Measurements from ENCODE around the gene TMEM176B. TPM values are rescaled to one million over a fixed set of nuclear protein-coding genes. Genes with fewer than 3 reads are reported as not detected.
"Not testable (repeated sequence)": the region's sequence is repeated elsewhere in the genome, so short reads cannot be mapped to it uniquely, and the experiment has no call there.

Gene TMEM176B
- total RNA-seq, 1 donor from 2014 or later, result 0.75 TPM

- DNase-seq (ENCODE audit: low read depth), result no peak
Measured at GRCh38 chr7:150790416-150791075, 9.6 kb downstream of the TMEM176B start.

GRCh38 chr7:150788474-150789269, 11.5 kb downstream of the TMEM176B start:
- DNase-seq (ENCODE audit: low read depth), result peak; percentile 13

DNA sequence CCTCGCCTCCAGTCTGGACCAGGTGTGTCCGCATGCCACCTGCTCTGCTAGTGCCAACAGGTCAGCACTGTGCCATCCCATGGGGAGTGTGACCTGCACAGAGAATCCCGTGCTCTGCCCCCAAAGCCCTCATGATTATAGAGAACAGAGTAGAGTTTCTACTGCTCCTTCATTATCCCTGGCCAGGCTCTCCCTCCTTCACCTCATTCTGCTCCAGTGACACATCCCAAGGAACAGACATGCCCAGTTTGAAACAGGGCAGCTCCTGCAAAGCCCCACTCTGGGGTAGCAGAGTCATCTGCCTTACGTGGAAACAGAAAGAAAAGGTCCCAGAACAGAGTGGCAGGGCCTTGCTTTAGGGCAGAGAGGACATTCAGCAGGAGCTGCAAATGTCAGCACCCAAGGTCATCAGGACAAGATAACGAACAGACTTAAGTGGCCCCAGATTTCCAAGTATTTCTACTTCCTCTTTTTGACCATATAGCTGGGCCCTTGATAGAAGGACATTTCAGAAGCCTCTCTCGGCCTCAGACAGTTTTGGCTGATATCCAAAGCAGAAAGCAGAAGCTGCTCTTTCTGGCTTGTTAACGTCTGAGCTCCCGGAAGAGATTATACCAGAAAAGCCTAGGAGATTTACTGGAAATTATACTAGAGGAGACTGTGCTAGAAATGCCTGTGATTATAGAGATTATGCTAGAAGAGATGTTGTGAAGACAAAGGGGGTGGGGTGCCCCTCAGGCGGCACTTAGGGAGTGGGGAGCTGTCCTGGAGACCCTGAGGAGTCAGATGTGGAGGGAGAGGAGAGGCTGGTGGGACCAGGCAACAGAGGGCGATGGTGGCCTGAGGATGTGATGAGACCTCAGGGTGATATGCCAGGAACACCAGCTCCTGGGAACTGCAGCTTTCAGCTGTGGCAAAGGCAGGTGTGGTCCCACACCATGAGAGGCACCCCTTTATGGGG, 12.6 kb downstream of the TMEM176B start:
- DNase-seq (ENCODE audit: low read depth), result no peak

DNA sequence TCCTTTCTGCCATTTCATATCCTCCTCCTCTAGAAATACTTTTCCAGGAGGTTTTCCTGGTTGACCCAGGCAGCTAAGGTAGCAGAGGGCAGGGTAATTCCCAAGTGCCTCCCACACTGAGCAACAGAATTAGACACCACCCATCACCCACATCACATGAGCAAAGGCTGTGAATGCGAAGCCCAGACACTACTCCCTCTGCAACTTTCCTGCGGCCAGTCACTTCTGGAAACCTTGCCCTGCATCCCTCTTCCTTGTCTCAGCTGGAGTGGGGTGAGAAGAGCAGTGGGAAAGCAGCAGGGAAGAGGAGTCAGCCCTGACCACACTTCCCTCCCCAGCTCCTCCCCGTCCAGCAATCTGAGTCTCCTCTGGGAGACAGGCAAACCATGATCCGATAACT, 15.2 kb downstream of the TMEM176B start:
- DNase-seq (ENCODE audit: low read depth), result peak; percentile 61

GRCh38 chr7:150784120-150784736, 15.9 kb downstream of the TMEM176B start:
- DNase-seq (ENCODE audit: low read depth), result peak; percentile 57

DNA sequence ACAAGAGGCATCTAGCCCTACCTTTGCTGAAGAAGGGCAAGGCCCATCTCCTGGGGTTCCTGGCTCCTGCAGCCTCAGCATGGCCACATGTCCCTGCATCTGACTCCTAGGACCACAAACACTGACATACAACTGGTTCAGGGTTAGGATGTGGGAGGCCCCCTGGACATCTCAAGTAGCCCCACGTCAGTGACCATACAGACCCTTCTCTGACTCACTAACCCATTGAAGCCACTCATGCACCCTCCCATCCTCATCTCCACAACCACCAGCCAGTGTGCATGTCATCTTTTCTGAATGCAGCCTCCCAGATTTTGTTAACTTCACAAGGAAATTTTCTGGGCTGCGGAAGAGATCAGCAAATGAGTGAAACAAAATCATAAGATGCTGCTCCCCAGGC, 18.2 kb downstream of the TMEM176B start:
- DNase-seq (ENCODE audit: low read depth), result no peak

GRCh38 chr7:150781103-150781502, 19.1 kb downstream of the TMEM176B start:
- peak; percentile 80 for DNase-seq (ENCODE audit: low read depth)

GRCh38 chr7:150780292-150780691, 19.9 kb downstream of the TMEM176B start:
- peak; percentile 27 for DNase-seq (ENCODE audit: low read depth)

- peak; percentile 50 for DNase-seq (ENCODE audit: low read depth)
Measured at GRCh38 chr7:150778738-150779301, 21.3 kb downstream of the TMEM176B start.

DNA sequence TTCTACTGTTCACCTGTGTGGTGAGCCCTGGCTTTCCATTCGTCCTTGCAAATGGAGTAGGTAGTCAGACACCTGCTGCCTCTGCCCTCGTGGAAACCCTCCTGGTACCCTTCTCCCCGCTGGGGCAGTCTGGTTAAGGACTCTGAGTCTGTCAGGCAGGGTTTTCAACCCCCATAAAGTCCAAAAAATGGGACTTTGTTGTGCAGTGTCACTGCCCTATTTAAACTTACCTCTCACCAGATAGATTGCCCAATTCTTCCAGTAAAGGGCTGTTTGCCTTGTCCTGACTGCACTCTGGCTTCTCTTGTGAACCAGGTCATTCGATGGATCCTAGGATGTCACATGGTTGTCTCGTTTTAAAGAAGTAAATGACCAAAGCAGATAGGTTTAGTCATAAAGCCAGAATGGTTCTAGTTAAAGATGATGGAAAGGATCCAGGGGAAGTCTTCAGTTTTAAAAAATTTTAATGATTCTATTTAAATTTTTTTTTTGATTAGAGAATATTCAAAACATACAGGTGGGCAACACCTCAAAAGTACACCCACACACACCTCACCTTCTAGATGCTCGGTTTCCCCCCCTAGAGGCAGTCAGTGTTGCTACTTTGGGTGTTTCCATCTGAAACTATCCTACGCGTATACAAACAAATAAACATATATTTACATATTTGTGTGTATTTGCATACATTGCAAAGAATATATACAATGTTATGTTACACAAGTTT, 22.0 kb downstream of the TMEM176B start:
- DNase-seq (ENCODE audit: low read depth), result no peak

DNA sequence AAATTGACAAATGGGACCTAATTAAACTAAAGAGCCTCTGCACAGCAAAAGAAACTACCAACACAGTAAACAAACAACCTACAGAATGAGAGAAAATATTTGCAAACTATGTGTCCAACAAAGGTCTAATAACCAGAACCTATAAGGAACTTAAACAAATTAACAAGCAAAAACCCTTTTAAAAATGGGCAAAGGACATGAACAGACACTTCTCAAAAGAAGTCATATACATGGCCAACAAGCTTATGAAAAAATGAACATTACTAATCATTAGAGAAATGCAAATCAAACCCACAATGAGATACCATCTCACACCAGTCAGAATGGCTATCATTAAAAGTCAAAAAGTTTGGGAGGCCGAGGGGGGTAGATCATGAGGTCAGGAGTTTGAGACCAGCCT, 26.0 kb downstream of the TMEM176B start:
- not testable (repeated sequence) for DNase-seq (ENCODE audit: low read depth)

GRCh38 chr7:150769768-150770167, 30.4 kb downstream of the TMEM176B start:
- DNase-seq (ENCODE audit: low read depth), result no peak

DNA sequence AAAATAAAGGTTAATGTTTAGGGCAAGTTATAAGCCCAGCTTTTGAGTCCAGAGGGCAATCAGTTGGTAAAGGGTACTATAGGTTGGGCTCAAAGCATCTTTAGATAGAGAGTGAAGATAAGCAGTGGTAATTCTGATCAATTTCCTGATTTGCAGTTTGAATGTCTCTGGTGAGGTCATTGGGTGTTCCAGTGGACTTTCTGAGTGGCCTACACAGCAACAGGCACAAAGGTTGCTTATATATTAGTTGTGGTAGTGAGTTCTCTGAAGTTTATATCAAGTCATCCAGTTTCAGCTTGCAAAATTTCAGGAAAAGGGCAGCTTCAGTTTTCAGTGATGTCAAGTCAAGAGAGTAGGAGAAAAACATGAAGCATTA, 33.8 kb downstream of the TMEM176B start:
- DNase-seq (ENCODE audit: low read depth), result no peak

DNA sequence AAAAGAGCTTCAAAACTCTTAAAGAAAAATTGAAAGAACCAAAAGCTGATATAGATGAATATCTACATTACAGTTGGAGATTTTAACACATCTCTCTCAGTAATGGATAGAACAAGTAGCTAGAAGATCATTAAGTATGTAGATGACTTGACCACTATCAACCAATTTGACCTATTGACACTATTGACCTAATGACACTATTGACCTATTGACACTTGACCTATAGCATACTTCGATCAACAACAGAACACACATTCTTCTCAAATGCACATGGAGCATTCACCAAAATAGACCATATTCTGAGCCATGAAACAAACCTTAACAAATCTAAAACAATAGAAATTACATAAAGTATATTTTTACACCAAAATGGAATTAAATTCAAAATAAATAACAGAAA, 40.7 kb downstream of the TMEM176B start:
- DNase-seq (ENCODE audit: low read depth), result no peak

- no peak for DNase-seq (ENCODE audit: low read depth)
Measured at GRCh38 chr7:150756858-150757257, 43.3 kb downstream of the TMEM176B start.

DNA sequence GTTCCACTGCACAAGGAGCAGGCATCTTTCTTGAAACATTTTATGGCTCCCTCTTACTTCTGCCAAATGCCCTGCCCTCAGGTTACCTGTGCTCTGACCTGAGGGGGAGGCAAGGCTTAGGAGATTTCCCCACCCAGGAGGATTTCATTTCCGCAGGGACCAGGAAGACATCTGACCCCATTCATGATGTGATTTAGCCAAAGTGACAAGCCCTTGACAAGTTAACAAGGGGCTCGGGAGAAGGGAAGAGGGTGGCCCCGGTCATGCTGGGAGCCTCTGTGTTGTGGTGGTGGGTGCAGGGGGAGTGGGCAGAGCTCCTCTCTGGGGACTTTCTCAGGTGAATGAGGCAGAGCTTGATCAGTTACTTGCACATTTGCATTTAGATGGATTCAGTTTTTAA, 44.0 kb downstream of the TMEM176B start:
- no peak for DNase-seq (ENCODE audit: low read depth)

DNA sequence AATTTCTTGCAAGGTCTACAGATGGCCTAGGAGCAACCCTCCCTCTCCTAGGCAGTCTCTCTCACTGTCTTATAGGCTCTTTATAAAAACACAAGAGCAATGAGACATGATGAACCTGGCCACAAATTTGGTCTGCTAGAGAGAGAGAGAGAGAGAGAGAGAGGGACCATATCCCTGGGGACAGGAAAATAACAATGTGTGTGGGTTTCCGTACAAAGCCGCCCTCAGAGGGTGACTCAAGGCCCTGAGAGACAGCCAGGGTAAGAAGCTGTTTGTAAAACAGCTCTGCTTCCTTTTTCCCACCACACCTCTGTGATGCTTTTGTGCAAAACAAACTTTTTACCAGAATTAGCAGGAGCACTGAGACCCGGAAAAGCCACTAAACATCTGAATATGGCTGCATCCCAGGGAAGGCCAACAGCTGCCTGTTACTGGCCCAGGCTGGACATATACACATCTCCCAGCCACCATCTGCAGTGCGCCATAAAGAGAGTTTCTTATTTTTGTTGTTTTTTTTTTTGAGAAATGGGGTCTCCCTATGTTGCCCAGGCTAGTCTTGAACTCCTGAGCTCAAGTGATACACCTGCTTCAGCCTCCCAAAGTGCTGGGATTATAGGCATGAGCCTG, 44.6 kb downstream of the TMEM176B start:
- DNase-seq (ENCODE audit: low read depth), result no peak

GRCh38 chr7:150754951-150755350, 45.2 kb downstream of the TMEM176B start:
- DNase-seq (ENCODE audit: low read depth), result no peak

- no peak for DNase-seq (ENCODE audit: low read depth)
Measured at GRCh38 chr7:150753826-150754603, 46.1 kb downstream of the TMEM176B start.
